Stimulated activated CD4-positive, alpha-beta T cell treated with anti-CD3 and anti-CD28 coated beads, Interleukin-12 subunit alpha, Interleukin-12 subunit beta, amount 100 ng/mL, for 4 hours (primary cell): ENCODE data around the gene TNS3.

ENCODE experiments used
- DNase-seq: peaks from one replicate; pipeline ENCODE4 v3.0.0-alpha.2; 2020

The TNS3 gene

GRCh38 chr7:47418601-47419309, 163.2 kb downstream of the TNS3 start:
- DNase-seq = no peak

DNA sequence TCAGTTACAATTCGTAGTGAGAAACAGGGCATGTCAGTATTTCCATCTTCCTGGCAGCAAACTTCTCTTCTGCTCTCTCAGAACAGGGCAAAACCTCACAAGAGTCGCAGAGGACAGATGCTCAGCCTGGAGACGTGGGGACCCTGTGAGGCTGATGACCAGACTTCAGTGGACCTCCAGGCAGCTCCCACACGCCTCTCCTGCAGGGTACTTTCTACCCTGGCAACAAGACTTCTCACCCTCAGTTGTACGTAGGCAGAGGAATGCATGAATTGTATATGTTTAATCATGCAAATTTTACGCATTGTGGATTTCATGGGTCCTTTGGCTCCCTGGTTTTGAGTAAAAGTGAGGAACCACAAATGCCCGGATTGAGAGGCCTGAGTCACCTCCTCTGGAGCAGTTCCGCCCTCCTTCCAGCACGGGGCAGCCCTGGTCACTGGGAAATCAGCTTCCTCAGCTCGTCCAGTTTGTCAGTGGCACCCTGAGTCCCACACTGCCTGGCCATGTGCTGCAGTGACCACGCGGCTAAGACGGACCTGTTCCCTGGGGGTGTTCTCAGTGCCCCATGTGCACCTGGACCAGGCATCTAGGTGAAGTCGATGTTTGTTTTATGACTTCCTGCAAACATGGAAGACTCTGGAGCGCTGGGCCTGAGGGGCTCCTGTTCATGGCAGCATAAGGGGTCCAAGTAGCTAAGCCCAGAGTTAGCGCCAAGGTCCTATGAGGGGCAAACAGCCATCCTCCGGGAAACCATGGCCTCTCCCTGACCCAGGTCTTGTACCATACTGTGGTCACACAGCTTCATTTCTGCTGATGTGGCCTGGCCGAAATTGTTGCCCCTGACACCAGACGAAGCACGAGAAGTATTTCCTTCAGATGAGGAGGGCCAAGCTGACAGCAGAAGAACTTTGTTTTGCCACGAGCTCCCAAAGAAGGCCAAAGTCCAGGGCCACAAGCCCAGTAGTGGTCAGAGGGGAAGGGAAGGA, 165.1 kb downstream of the TNS3 start:
- no peak for DNase-seq

DNA sequence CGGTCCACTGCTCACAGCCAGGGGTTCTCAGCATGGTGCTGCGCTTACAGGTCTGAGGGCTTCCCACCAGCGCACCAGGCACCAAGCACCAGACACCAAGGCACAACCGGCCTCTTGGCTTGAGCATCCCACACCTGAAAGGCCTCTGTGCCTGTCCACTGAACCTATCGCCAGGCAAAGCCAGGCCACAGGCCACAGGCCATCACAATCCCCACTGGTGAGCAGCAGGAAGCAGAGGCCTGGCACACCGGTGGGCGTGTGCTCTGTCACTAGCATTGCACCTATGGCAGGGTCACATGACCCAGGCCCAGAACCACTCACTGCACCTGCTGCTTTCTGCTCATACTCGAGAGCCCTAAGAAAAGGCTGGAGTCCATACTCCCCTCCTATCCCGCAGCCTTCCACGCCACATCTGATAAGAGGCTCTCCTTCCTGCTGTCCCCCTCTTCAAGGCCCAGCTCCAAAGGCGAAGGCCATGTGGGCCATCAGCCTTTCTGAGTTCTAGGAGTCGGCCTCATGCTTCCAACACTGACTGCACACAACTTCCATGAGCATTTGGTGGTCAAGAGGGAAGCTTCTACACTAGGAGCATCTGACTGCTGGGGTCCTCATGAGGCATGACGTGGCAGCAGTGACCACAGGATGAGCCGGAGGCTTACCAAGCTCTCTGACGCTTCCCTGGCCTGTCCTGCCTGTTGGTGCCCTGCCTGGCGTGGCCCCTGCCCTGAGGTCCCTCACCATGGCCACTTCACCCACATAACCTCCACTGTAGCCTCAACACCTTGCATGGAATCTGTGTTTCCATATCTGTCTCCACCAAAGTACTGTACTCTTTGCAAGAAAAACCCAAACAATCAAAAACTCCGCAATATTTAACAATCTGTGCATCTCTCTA, 166.3 kb downstream of the TNS3 start:
- DNase-seq = no peak

DNA sequence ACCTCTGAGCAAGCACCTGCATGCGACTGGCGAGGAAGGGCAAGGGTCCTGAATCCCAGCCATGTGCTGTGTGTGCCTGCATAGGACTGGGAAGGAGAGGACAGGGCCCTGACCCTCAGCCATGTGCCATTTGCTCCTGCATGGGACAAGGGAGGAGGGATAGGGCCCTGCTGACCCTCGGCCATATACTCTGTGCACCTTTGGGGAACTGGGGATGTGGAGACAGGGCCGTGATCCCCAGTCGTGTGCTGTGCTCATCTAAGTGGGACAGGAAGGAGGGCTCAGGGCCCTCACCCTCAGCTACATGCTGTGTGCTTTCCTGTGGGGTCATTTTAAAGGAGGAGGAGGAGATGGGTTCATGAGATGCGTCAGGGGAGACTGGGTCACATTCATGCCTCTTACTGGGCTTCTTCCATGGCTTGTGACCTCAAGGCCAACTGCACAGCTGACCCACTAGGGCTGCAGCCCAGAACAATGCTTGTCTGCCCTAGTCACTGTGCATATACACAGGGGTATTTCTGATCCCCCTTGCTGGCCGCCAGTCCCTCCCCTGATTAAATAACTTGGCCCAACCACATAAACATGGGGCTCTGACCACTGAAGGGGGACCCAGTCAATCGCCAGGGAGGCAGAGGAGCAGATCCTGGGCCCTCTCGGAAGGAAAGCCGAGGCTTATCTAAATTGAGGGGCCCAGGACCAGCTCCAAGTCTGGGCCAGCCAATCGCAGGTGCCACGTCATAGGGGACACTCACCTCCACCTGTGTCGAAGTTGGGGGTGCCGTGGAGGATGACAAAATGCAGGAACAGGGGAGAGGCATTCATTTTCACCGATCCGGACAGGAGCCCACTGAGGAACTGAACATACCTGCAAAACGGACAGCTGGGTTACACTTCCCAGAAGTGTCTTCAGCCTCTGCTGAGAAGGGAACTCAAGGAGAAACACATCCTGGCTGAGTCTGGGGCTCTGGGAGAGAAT, 167.3 kb downstream of the TNS3 start:
- DNase-seq = no peak

- DNase-seq = no peak
Observed at GRCh38 chr7:47413526-47414341, 168.2 kb downstream of the TNS3 start.

- no peak for DNase-seq
Observed at GRCh38 chr7:47411901-47412300, 170.0 kb downstream of the TNS3 start.

- no peak for DNase-seq
Observed at GRCh38 chr7:47411281-47411869, 170.5 kb downstream of the TNS3 start.

- DNase-seq = no peak
Observed at GRCh38 chr7:47408675-47409074, 173.2 kb downstream of the TNS3 start.

DNA sequence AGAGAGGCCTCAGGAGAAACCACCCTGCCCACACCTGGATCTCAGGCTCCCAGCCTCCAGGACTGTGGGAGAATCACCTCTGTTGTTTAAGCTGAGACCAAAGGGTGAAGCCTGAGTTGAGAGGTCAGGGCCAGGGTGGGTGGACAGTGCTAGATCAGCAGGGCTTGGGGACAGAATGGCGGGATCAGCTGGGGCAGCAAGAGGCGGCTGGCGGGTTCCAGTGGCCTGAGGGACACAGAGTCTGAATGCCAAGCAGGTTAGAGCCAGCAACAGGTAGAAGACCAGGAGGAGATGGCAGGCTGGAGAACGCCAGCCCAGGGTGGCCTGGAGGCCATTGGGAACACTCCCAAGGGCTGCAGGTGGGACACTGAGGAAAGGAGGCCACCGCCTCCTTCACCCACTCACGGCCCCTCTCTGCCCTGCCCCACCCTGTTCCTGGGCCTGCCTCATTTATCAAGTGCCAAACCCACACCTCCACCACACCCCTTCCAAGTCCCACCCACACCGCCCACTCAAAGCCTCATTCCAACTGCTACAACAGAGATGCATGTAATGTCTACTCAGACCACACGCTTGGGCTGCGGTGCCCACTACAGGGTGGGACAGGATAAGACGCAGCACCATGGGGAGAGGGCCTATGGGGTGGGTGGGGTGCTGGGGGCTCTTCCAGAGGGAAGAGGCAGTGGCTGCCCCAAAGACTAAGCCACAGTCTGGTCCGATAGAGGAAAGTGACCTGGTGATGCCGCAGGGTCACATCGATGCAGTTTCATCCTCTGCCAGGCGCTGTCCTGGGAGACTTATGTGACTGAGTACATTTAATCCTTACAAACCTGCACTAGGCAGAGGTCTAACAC, 173.9 kb downstream of the TNS3 start:
- DNase-seq = no peak

- no peak for DNase-seq
Observed at GRCh38 chr7:47407136-47407535, 174.8 kb downstream of the TNS3 start.

DNA sequence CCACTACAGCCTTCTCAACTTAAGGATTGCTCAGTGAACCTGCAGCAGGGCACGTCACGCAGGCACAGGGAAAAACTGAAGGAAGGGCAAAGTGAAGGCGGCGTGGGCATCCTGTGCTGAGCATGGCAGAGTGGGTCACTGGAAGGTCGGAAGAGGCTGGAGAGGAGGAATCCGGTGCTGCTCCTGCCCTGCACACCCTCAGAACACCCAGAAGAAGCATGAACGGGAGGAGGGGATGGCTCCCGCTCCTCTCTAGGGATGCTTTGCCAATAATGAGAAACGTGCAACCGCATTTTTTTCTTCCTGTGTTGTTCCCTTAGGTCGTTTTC, 175.1 kb downstream of the TNS3 start:
- DNase-seq = no peak

GRCh38 chr7:47405921-47406800, 175.8 kb downstream of the TNS3 start:
- DNase-seq = no peak

DNA sequence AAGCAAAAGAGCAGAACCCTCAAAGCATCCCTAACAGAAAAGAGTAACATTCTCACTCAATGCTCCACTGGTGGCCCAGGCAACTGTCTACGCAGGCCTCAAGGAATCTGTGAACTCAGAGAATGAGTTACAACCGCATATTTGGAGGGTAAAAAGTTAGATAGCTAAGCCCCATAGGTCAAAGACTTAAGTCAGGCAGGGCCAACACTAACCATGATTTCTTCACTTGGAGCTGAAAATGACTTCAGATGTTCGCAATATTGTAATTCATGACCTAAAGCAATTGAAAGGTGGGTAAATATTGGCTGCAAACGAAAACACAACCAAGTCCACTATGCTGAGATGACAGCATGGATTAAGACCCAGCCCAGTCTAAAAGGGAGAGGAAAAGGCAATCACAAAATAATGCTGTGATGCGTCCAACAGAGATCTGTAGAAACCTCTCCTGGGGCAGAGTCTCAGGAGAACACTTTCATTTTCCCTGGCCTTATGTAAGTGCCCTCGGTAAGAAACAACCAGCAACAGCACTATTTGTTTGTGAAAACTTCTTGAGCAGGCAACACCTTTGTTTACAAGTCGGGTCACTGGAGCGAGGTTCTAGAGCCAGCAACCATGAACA, 176.5 kb downstream of the TNS3 start:
- DNase-seq = no peak

DNA sequence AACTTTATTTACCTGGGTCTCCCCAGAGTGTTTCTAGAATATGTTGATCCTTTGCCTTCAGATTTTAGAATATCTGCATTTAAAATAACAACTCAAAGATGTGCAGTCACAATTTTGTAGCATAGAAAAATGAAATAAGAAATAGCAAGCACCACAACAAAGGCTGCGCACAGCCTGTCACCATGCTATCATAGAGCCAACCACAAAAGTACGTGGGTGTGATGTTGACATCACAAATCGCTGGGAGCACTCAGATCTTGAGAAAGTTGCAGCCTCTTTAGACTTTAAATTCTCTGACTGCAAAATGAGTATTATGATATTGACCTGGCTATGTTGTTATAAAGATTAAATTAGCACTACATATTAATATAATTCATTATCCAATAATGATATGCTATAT, 177.9 kb downstream of the TNS3 start:
- no peak for DNase-seq

DNA sequence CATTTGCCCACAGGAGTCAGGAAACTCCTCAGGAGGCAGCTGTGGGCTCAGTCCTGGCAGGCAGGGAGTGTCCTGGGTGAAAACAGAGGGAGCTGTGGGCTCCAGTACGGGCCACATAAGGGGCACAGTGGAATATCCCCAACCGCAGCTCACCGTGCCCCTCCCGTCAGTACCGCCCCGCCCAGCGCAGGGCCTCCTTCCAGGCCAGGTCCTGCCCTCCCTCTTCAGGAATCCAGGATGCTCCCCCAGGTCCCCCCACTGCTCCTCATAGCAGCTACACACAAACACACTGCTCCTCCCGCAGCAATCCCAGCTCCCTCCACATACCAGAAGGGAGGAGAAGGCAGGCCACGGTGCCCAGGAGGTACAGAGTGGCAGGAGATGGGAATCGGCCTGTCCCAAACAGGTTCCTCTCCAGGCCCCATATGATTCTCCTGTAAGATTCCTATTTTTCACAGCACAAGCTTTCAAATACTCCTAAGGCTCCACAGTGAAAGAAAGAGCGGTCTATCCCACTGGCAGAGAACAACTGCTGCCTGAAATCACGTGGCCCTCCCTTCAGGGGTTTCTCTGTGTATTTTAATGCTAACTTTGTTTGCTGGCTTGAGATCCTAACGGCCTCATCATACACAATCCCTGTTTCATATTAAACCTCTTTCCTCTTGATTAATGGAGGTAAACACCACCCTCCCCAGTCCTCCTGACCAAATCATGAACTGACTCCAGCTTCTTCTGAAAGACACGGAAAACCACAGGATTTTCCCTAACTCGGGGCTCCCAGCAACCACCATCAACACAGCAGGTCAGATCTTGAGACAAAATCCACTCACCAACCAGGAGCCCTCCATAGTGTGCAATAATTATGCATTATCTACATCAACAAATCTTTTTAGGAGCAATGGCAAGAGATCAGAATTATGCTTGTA, 178.7 kb downstream of the TNS3 start:
- no peak for DNase-seq

GRCh38 chr7:47401611-47402570, 180.0 kb downstream of the TNS3 start:
- no peak for DNase-seq
